DOHH2 (cell line): ENCODE results near the gene CMIP.

ENCODE experiments used
- H3F3A ChIP-seq: fragments of 200-600 bp; sonication (generic), shearing (Covaris generic); 2 replicates; pipeline ENCODE4 v1.6.0; 2016; ENCODE audit warnings: antibody characterized with exemption, mild to moderate bottlenecking; ENCODE audit not compliant: control insufficient read depth, insufficient read depth
- H3K27ac ChIP-seq: fragments of 200-600 bp; sonication (generic); 2 replicates; pipeline ENCODE4 v1.5.1; 2014; ENCODE audit warnings: low read depth, mild to moderate bottlenecking, low read length, moderate library complexity
- H3K27me3 ChIP-seq: fragments of 200-600 bp; sonication (generic); 2 replicates; pipeline ENCODE4 v1.6.1; 2014; ENCODE audit warnings: mild to moderate bottlenecking, low read length, mixed read lengths; ENCODE audit not compliant: control insufficient read depth
- H3K36me3 ChIP-seq: fragments of 200-600 bp; sonication (generic); 2 replicates; pipeline ENCODE4 v1.6.1; 2014; ENCODE audit warnings: mild to moderate bottlenecking, low read length, moderate library complexity, mixed read lengths; ENCODE audit not compliant: control insufficient read depth
- H3K4me1 ChIP-seq: fragments of 200-600 bp; sonication (generic); 2 replicates; pipeline ENCODE4 v1.6.1; 2014; ENCODE audit warnings: mild to moderate bottlenecking, low read length, mixed read lengths; ENCODE audit not compliant: control insufficient read depth
- H3K4me2 ChIP-seq: fragments of 200-600 bp; sonication (generic); 2 replicates; pipeline ENCODE4 v1.6.0; 2014; ENCODE audit warnings: mild to moderate bottlenecking, low read length, moderate library complexity
- H3K4me3 ChIP-seq: fragments of 200-600 bp; sonication (generic); 2 replicates; pipeline ENCODE4 v1.5.1; 2014; ENCODE audit warnings: mild to moderate bottlenecking, low read length, mixed read lengths
- H3K79me2 ChIP-seq: fragments of 200-600 bp; sonication (generic); 2 replicates; pipeline ENCODE4 v1.6.1; 2014; ENCODE audit warnings: mild to moderate bottlenecking, low read length, mixed read lengths; ENCODE audit not compliant: control insufficient read depth
- H3K9me2 ChIP-seq: fragments of 200-600 bp; sonication (generic); replicated peaks from 2 replicates; pipeline ENCODE4 v1.6.1; 2014; ENCODE audit warnings: mild to moderate bottlenecking, low read length, mixed read lengths; ENCODE audit not compliant: control insufficient read depth
- H3K9me3 ChIP-seq: fragments of 200-600 bp; sonication (generic); 2 replicates; pipeline ENCODE4 v1.6.1; 2014; ENCODE audit warnings: antibody characterized with exemption, low read length, mixed read lengths; ENCODE audit not compliant: control insufficient read depth, insufficient read depth
- H4K20me1 ChIP-seq: fragments of 200-600 bp; sonication (generic); 2 replicates; pipeline ENCODE4 v1.6.0; 2014; ENCODE audit warnings: low read depth, mild to moderate bottlenecking, antibody characterized with exemption, low read length, moderate library complexity; ENCODE audit not compliant: control insufficient read depth, insufficient read depth
- CTCF ChIP-seq: fragments of 200-600 bp; sonication (generic); IDR thresholded peaks from one replicate; pipeline ENCODE4 v1.5.1; 2014; ENCODE audit warnings: antibody characterized with exemption, mild to moderate bottlenecking, low read depth, low read length; ENCODE audit not compliant: poor library complexity, severe bottlenecking
- EZH2phosphoT487 ChIP-seq: fragments of 200-600 bp; sonication (generic); IDR thresholded peaks from 2 replicates; pipeline ENCODE4 v1.6.1; 2017; ENCODE audit warnings: borderline replicate concordance, mild to moderate bottlenecking, antibody characterized with exemption, low read length, moderate library complexity, mixed read lengths

The CMIP gene

GRCh38 chr16:81571175-81571574 is 126.6 kb downstream of the CMIP start:
- Histone ChIP-seq H3K79me2 (no peaks in the 10 kb centered on the region), H3K27me3 (no peaks in the 10 kb centered on the region), H3K36me3 (no peaks in the 10 kb centered on the region), H3F3A (no peaks in the 10 kb centered on the region), H4K20me1 (no peaks in the 10 kb centered on the region; the same call in 1 of the 2 replicates), H3K4me1 (no peaks in the 10 kb centered on the region), H3K4me3 (no peak overlapping the region), H3K27ac (no peak overlapping the region), H3K4me2 (no peak overlapping the region), H3K9me3 (no peaks in the 10 kb centered on the region), H3K9me2 (no peaks in the 10 kb centered on the region)
- TF ChIP-seq EZH2phosphoT487: no peak
- no peak for TF ChIP-seq CTCF

GRCh38 chr16:81571592-81572385 is 127.2 kb downstream of the CMIP start:
- no peak overlapping the region for H3K4me2 ChIP-seq
- H3F3A ChIP-seq: no peaks in the 10 kb centered on the region
- H3K27ac ChIP-seq: no peak overlapping the region
- TF ChIP-seq EZH2phosphoT487 (no peak), CTCF (no peak)
- H3K79me2 ChIP-seq: no peaks in the 10 kb centered on the region
- H3K9me3 ChIP-seq: no peaks in the 10 kb centered on the region
- no peaks in the 10 kb centered on the region for H3K4me1 ChIP-seq
- H4K20me1 ChIP-seq: no peaks in the 10 kb centered on the region; the same call in 1 of the 2 replicates
- H3K9me2 ChIP-seq: no peaks in the 10 kb centered on the region
- H3K27me3 ChIP-seq: no peaks in the 10 kb centered on the region
- H3K4me3 ChIP-seq: no peak overlapping the region
- no peaks in the 10 kb centered on the region for H3K36me3 ChIP-seq

GRCh38 chr16:81572386-81573144 is 128.0 kb downstream of the CMIP start:
- H3K79me2 ChIP-seq: no peaks in the 10 kb centered on the region
- no peaks in the 10 kb centered on the region for H3K9me2 ChIP-seq
- no peaks in the 10 kb centered on the region for H3K9me3 ChIP-seq
- no peaks in the 10 kb centered on the region for H3K27me3 ChIP-seq
- TF ChIP-seq EZH2phosphoT487 (no peak), CTCF (no peak)
- H3K27ac ChIP-seq: no peak overlapping the region
- H3K4me3 ChIP-seq: no peak overlapping the region
- no peaks in the 10 kb centered on the region for H3K36me3 ChIP-seq
- no peaks in the 10 kb centered on the region for H3K4me1 ChIP-seq
- no peak overlapping the region for H3K4me2 ChIP-seq
- H4K20me1 ChIP-seq: no peaks in the 10 kb centered on the region; the same call in 1 of the 2 replicates
- no peaks in the 10 kb centered on the region for H3F3A ChIP-seq
